Activated gamma-delta T cell (primary cell): Measurements from ENCODE around the gene MYO9A.
"Not testable (repeated sequence)": the region's sequence is repeated elsewhere in the genome, so short reads cannot be mapped to it uniquely, and the experiment has no call there.

Source experiments
- DNase-seq: peaks from one replicate; lab custom pipeline; 2025; lab: John Stamatoyannopoulos, UW

MYO9A gene

DNA sequence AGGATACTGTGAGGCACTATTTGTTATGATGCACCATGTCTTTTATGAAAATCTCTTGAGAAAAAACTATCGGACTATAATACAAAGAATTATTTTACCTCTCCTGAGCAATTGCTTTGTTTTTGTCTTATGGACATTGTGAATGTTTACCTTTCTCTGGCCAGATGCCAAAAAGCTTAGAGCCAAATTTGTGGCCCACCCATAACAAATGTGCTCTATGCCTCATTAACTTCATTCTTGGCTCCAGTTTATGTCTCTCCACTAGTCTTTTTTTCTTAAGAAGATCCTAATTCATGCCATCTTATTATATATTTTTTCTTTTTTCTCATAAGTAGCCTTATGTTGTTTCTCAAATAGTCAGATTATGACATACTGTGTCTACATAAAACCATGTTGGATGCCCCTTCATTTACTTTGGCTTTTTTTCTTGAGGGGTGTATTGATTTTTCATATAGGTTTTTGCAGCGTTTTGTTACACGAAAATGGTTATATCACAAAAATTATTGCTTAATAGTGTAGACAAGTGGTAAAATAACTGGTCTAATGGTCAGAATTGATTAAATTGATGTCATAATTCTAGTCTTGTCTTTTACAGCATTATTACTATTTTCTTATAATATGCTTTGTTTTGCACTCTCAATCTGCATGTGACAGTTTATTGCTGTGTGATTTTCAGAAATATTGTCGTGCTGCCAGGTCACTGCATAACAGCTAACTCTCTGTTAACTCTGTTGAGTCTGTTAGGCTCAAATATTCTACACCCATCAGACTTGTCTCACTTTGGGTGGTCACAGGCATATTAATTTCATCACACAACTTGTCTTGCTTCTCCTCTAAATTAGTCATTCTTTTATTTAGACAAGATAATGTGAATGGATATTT is 18.5 kb upstream of the MYO9A start:
- no peak for DNase-seq

DNA sequence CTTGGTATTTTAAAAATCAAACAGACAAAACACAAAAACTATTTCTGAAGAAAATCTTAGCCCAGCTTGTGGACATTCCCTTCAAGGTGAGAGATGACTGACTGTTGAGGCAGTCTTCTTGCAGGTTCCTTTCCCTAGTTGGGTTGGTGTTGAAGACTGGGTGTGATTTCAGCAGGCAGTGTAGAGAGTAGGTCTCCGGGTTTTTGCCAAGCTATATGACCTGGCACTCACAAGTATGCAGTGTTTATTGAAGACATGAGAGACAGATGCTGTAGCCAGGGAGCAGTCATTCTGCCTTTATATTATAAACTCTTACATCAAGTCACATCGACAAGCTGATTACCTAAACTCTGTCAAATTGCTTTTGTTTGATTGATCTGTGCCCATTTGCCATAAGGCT is 17.8 kb upstream of the MYO9A start:
- no peak for DNase-seq

DNA sequence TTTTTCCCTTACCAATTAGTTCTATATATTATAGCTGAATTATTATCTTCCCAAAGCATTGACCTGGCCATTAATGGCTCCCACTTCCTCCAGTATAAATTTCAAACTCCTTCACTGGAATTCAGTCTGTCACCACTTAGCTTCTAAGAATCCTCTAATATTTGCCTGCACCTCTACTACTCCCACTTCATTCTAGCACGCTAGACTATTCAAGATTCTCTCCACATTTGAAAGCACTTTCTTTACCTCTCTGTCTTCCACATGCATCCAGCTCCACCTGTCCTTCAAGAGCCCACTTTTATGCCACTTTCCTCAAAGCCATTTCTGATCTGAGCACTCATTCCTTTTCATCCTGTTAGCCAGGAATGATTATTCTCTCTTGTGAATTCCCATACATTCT is 15.3 kb upstream of the MYO9A start:
- no peak for DNase-seq

DNA sequence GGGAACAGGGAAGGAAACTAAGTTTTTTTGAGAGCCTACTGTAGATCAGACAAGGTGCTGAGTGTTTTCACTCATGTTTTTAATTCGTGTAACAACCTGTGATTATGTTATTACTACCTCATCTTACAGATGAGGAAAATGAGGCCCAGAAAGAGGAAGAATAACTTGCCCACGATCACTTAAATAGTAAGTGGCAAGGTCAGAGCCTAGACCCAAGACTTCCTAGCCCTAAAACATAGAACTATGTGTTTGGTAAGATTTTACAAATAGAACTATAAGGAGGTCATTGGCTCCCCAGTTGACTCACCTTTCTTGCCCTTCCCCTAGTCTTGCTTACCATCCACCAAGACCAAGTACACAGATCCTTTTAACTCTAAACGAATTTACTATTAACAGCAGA is 14.0 kb upstream of the MYO9A start:
- no peak for DNase-seq

DNA sequence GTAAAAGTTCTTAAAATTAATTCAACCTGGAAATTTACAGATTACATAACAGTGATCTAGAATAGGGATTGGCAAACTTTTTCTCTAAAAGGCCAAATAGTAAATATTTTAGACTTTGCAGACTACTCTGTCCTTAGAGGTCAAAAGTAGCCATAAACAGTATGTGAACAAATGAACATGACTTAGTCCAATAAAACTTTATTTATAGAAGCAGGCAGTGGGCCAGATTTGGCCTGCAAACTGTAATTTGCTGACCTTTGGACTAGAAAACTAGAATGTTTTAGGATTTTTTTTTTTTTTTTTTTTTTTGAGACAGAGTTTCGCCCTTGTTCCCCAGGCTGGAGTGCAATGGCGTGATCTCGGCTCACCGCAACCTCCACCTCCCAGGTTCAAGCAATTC is 12.3 kb upstream of the MYO9A start:
- no peak for DNase-seq

DNA sequence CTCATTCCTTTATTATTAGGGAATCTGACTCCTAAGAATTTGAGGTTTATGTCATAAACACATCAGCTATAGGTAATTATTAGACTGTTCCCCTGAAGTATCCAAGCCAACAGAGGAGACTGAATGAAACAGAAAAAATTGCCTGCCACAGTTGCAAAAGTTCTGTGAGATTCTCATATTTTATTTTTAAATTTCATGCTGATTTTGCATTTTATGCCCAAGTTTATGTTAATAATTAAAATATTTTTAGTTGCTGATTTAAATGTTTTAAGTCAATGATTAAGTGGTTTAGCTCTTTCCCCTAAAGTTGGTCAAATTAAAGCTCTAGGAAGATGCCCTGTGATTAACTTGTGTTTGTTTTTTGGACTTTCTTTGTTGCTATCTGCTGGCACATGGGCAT is 10.4 kb upstream of the MYO9A start:
- no peak for DNase-seq

DNA sequence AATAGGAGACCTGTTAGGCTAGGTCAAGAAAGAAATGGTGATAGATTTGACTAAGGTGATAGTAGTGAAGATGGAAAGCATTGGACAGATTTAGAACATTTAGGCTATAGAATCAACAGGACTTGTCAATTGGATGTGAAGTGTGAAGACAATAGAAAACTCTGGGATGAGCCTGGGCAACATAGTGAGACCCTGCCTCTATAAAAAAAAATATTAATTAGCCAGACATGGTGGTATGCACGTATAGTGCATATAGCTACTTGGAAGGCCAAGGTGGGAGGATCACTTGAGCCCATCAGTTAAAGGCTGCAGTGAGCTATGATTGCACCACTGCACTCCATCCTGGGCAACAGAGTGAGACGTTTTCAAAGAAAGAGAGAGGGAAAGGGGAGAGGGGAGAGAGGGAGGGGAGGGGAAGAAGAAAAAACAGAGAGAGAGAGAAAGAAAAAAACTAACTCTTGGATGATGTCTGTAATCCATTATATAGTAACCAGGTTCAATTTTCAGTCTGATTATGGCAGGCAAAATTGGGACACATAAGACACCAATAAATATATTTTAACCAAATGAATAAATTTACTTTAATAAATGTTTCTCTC is 9.9 kb upstream of the MYO9A start:
- DNase-seq = no peak

DNA sequence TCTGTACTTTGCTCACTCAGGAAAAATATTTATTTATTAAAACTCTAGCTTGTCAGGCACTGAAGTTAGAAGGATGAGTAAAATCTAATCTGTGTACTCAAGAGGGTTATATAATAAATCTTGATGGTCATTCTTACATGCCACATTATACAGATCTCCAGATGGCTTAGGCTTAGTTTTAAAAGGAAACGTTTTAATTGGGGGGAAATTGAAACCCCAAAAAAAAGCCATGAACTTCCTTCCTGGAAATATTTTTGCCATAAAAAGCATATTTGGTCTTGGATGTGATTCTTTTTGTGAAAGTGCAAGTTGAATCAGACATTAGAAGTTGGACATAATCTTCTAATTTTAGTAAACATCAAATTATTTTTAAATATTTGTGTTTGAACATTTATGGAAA is 6.3 kb upstream of the MYO9A start:
- no peak for DNase-seq

DNA sequence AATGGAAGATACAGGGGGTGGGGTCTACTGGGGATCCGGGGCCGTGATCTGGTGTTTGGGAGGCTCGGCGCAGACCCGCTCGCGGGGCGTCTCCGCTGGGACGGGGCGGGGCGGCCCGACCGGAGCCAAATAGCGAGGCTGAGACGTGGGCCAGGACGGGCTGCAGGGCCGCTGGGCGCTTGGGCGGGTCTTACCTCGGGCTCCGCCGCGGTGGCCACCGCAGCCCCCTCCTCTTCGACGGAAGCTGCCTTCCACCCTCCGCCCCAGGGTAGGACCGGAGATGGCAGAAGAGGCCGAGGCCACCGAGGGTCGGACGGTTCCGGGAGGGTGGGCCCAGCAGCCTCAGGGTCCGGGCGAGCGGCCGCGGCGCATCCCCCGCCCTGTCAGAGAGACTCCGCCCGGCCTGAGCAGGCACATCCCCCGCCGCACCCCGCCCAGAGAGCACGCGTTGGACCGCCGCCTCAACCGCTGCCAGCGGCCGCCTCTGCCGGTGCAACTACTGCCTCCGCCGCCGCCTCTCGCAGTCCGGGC is 399 bp downstream of the MYO9A start:
- DNase-seq = peak; percentile 65

DNA sequence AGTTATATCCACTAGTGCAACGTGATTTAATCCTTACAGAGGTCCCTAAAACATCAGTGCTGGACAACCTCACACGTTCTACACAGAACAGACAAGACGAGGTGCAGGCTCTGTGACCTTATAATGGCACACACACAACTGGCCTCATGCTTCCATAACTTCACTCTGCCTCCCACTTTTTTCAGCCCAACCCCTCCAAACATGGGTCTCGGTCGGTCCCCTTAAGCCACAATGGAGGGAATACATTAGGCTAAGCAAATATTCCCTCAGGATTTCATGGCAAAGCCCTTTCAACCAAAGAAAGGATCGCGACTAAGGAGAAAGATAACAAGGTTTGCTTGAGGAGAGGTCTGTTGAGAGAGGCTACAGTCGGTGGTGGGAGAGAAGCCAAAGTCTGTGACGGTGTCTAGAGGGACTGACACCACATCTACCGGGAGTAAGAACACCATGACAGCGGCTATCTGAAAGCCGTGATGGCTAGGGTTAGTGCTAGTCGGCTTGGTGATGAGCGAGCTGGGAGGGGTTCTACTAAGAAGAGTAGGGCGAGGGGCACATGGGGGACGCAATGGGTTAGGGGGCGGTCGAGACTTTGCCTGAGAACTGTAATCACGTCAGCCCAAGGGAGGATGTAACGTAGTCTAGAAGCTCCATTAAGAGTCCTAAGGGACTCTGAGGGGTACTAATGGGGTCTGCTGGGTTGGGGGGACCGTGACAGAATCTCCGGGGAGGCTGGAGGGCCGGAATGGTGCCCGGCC is 1.0 kb downstream of the MYO9A start:
- no peak for DNase-seq

DNA sequence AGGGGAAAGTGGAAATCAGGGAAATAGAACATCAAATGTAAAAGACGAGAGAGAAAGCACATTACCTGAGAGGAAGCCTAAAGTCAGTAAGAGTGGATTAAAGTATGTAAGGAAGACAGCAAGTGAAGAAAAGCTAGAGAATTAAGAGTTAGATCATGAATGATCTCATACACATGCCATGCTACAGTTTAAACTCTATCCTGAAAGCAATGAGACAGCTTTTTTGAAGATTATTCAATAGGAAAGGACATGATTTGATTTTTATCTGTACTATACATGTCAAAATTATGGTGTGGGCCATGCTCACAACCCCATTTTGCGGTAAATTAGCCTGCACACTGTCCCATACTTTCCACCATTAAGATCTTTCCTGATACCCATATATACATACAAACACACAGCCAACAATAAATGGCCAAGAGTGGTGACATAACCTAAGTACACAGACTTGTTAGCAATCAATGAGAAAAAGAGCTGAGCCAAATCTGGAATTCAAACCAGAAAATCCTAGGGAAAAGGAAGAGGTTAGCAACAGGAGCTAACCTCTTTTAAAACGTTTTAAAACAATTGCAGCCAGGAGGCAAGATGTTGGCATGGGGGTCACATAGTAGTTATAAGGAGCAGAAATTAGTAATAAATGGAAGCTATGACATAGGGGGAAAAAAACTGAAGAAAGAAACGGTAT is 4.5 kb downstream of the MYO9A start:
- DNase-seq = no peak

DNA sequence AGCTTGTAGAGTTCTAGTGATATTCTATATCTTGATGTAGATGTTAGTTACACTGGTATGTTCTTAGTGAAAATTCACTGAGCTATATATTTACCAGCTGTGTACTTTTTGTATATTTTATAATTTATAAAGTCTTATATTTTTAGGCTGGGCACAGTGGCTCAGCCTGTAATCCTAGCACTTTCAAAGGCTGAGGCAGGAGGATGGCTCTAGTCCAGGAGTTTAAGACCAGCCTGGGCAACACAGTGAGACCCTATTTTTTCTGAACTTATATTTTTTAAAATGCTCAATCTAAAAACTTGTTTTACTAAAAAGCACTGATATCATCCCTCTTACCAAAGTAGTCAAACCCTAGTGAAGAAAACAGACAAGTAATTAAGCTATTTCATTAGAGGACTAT is 5.1 kb downstream of the MYO9A start:
- DNase-seq = no peak

DNA sequence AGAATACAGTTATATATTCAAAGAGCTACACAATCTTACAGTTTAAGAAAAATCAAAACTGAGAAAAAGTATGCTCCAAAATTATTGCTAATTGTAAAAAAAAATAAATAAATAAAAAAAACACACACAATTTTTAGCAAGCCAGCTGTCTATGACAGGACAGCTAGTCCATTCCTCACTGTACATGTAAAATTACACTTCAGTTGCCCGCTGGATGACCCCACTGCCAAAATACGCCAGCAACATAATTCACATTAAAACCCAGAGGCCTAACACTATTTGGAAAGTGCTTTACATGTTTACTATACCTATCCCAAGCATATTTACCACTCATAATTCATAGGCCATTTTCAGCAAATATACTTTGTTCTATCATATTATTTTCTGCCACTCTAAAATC is 5.8 kb downstream of the MYO9A start:
- no peak for DNase-seq

DNA sequence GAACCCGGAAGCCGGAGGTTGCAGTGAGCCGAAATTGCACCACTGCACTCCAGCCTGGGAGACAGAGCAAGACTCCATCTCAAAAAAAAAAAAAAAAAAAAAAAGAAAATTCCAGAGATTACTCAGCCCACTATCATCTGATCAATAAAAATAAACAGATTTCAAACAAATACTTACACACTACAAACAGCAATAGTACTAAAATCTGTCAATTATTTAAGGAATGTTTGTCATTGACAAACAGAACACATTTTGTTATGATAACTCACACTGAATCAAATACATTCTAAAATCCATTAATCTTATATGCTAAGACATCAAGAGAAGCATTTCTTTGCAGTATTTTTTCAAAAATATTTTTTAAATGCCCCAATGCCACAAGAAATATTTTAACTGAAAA is 7.6 kb downstream of the MYO9A start:
- DNase-seq = no peak

DNA sequence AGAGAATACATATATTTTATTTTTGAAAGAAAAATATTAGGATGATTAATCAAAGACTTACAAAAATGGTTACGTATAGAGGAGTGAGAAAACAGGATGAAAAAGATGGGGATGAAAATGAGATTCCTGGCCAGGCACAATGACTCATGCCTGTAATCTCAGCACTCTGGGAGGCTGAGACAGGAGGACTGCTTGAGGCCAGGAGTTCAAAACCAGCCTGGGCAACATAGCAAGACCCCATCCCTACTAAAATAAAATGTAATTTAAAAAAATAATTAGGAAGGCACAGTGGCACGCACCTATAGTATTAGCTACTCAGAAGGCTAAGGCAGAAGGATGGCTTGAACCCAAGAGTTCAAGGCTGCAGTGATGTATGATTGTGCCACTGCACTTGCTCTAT is 11.9 kb downstream of the MYO9A start:
- DNase-seq = no peak

DNA sequence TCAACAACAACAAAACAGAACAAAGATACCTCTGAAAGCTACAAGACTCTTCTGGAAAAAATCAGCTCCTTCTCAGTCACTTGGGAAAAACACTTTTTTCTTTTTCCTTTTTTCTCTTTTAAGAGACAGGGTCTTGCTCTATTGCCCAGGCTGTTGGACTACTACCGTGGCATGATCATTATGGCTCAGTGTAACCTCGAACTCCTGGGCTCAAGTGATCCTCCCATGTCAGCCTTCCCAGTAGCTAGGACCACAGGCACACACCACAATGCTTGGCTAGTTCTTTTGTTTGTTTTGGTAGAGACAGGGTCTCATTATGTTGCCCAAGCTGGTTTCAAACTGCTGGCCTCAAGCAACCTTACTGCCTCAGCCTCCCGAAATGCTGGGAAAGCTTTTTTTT is 12.8 kb downstream of the MYO9A start:
- DNase-seq = no peak

DNA sequence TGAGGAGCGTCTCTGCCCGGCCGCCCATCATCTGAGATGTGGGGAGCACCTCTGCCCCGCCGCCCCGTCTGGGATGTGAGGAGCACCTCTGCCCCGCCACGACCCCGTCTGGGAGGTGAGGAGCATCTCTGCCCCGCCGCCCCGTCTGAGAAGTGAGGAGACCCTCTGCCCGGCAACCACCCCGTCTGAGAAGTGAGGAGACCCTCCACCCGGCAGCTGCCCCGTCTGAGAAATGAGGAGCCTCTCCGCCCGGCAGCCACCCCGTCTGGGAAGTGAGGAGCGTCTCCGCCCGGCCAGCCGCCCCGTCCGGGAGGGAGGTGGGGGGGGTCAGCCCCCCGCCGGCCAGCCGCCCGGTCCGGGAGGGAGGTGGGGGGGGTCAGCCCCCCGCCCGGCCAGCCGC is 17.4 kb downstream of the MYO9A start:
- DNase-seq = not testable (repeated sequence)

DNA sequence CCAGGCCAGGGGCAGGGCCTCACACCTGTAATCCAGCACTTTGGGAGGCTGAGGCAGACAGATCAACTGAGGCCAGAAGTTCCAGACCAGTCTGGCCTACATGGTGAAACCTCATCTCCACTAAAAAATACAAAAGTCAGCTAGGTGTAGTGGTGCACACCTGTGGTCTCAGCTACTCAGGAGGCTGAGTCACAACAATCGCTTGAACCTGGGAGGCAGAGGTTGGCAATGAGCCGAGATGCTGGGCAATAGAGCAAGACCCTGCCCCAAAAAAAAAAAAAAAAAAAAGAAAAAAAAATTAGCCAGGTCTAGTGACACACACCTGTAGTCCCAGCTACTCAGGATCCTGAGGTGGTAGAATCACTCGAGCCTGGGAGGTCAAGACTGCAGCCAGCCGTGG is 18.8 kb downstream of the MYO9A start:
- DNase-seq = no peak

DNA sequence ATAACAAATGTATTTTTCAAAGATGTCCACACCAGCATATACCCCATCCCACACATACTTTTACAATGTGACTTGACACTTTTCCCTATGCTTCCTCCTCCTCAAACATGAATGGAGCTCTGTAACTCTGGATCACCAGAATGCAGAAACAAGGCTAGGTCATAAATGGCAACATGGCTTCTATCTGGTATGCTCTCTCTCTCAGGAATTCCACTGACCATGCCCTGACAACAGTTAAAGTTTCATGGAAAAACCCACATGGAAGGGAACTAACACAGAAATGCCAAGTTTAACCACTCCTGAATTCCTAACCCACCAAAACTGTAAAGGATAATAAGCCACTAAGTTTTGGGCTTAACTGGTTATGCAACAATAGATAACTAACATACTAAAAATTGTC is 19.9 kb downstream of the MYO9A start:
- no peak for DNase-seq

DNA sequence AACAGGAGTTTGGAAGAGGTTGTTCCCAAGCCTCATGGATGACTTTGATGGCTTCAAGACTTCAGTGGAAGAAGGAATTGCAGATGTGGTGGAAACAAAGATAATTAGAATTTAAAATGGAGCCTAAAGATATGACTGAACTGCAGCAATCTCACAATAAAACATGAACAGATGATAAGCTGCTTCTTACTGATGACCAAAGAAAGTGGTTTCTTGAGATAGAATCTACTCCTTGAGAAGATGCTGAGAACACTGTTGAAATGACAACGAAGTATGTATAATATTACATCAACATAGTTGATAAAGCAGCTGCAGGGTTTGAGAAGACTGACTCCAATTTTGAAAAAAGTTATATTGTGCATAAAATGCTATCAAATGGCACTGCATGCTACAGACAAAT is 21.2 kb downstream of the MYO9A start:
- DNase-seq = no peak

DNA sequence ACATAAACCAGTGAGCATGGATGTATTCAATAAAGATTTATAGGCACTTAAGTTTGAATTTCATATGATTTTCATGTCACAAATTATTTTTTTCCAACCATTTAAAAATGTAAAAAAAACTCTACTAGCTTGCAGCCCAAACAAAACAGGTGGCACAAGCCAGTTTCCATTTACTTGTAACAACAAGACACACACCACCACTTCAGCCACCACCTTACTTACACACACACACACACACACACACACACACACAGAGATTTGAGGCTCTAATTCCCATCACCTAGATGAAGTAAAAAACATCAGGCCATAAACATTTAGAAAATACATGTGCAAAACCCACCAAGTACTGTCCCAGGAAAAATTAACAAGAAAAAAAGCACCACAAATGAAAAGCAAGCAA is 25.3 kb downstream of the MYO9A start:
- DNase-seq = no peak

DNA sequence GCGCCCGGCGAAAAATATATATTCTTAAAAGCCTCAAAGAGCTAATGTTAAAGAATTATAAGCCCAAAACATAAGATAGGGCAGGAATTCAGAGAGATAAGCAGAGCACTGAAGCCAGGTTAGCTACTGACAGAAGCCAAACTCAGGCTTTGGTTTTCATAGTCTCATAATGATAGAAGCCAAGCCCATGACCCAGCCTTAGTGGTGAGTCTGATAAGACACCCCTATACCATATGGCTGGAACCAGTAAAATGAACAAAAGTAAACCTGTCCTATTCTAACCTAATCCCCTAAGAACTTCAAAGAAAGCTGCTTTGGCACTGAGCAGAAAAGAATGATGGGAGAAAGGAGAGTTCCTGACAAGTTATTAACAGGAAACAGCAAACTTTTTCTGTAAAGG is 25.9 kb downstream of the MYO9A start:
- no peak for DNase-seq
